Effector memory CD4-positive, alpha-beta T cell (primary cell): Measurements from ENCODE around the gene PDIA5.

Experiments used
- DNase-seq, 3 donors: peaks; one replicate each; pipeline ENCODE4 v3.0.0-alpha.2; 2020
- H3K27ac ChIP-seq: 2 replicates; pipeline ENCODE4 v1.7.0; 2013; ENCODE audit warnings: mild to moderate bottlenecking, low read length, moderate library complexity; ENCODE audit not compliant: insufficient read depth, poor library complexity, severe bottlenecking
- H3K27me3 ChIP-seq: replicated peaks from 2 replicates; pipeline ENCODE4 v1.7.0; 2013; ENCODE audit warnings: mild to moderate bottlenecking, low read length; ENCODE audit not compliant: insufficient read depth, control insufficient read depth, poor library complexity, severe bottlenecking
- H3K36me3 ChIP-seq: 2 replicates; pipeline ENCODE4 v1.7.0; 2013; ENCODE audit warnings: mild to moderate bottlenecking, low read length, moderate library complexity; ENCODE audit not compliant: control insufficient read depth, insufficient read depth
- H3K4me1 ChIP-seq: 2 replicates; pipeline ENCODE4 v1.7.0; 2013; ENCODE audit warnings: low read length, mild to moderate bottlenecking; ENCODE audit not compliant: control insufficient read depth, insufficient read depth, poor library complexity, severe bottlenecking
- H3K4me3 ChIP-seq: 2 replicates; pipeline ENCODE4 v1.7.0; 2013; ENCODE audit warnings: low read length, low read depth, mild to moderate bottlenecking; ENCODE audit not compliant: insufficient read depth, poor library complexity, severe bottlenecking
- H3K9me3 ChIP-seq: 2 replicates; pipeline ENCODE4 v1.7.0; 2013; ENCODE audit warnings: mild to moderate bottlenecking, low read length, moderate library complexity; ENCODE audit not compliant: control insufficient read depth

PDIA5 gene

GRCh38 chr3:123098426-123099330, 31.9 kb downstream of the PDIA5 start:
- Histone ChIP-seq H3K4me3 (no peak overlapping the region), H3K36me3 (no peaks in the 10 kb centered on the region), H3K4me1 (no peaks in the 10 kb centered on the region), H3K9me3 (no peaks in the 10 kb centered on the region), H3K27ac (no peak overlapping the region), H3K27me3 (no peaks in the 10 kb centered on the region)
- DNase-seq, result no peak

- no peak for DNase-seq
- Histone ChIP-seq H3K4me3 (no peak overlapping the region), H3K9me3 (no peaks in the 10 kb centered on the region), H3K27ac (no peak overlapping the region), H3K27me3 (no peaks in the 10 kb centered on the region), H3K4me1 (no peaks in the 10 kb centered on the region), H3K36me3 (peaks cover 4% of the 10 kb centered on the region)
These were observed 32.7 kb downstream of the PDIA5 start for GRCh38 chr3:123099331-123100192.

- Histone ChIP-seq H3K4me3 (no peak overlapping the region), H3K27me3 (no peaks in the 10 kb centered on the region), H3K4me1 (no peaks in the 10 kb centered on the region), H3K36me3 (peaks cover 4% of the 10 kb centered on the region), H3K27ac (no peak overlapping the region), H3K9me3 (no peaks in the 10 kb centered on the region)
- no peak for DNase-seq
These were observed 33.5 kb downstream of the PDIA5 start for GRCh38 chr3:123100193-123100776.

GRCh38 chr3:123102249-123102648, 35.4 kb downstream of the PDIA5 start:
- Histone ChIP-seq H3K4me1 (no peaks in the 10 kb centered on the region), H3K36me3 (peaks cover 4% of the 10 kb centered on the region), H3K9me3 (no peaks in the 10 kb centered on the region), H3K27me3 (no peaks in the 10 kb centered on the region), H3K4me3 (no peak overlapping the region), H3K27ac (no peak overlapping the region)
- no peak for DNase-seq

- no peaks in the 10 kb centered on the region for H3K9me3 ChIP-seq
- DNase-seq, result no peak
- no peaks in the 10 kb centered on the region for H3K4me1 ChIP-seq
- no peak overlapping the region for H3K27ac ChIP-seq
- no peaks in the 10 kb centered on the region for H3K27me3 ChIP-seq
- H3K36me3 ChIP-seq, result peaks cover 4% of the 10 kb centered on the region
- H3K4me3 ChIP-seq, result no peak overlapping the region
These were observed 36.0 kb downstream of the PDIA5 start for GRCh38 chr3:123102826-123103225.

- no peak overlapping the region for H3K4me3 ChIP-seq
- H3K27me3 ChIP-seq, result no peaks in the 10 kb centered on the region
- H3K36me3 ChIP-seq, result peaks cover 4% of the 10 kb centered on the region
- H3K9me3 ChIP-seq, result no peaks in the 10 kb centered on the region
- DNase-seq, result no peak
- H3K27ac ChIP-seq, result no peak overlapping the region
- H3K4me1 ChIP-seq, result no peaks in the 10 kb centered on the region
These were observed 37.7 kb downstream of the PDIA5 start for GRCh38 chr3:123104550-123104949.

- H3K4me1 ChIP-seq, result no peaks in the 10 kb centered on the region
- no peak for DNase-seq
- no peak overlapping the region for H3K27ac ChIP-seq
- H3K9me3 ChIP-seq, result no peaks in the 10 kb centered on the region
- H3K4me3 ChIP-seq, result no peak overlapping the region
- H3K36me3 ChIP-seq, result peaks cover 4% of the 10 kb centered on the region
- H3K27me3 ChIP-seq, result no peaks in the 10 kb centered on the region
These were observed 38.7 kb downstream of the PDIA5 start for GRCh38 chr3:123105201-123106189.

- H3K9me3 ChIP-seq, result no peaks in the 10 kb centered on the region
- no peaks in the 10 kb centered on the region for H3K4me1 ChIP-seq
- no peak for DNase-seq
- no peak overlapping the region for H3K27ac ChIP-seq
- no peaks in the 10 kb centered on the region for H3K27me3 ChIP-seq
- H3K36me3 ChIP-seq, result no peaks in the 10 kb centered on the region
- no peak overlapping the region for H3K4me3 ChIP-seq
These were observed 43.6 kb downstream of the PDIA5 start for GRCh38 chr3:123110282-123110975.
